GM12878 (cell line): ENCODE results near the gene SLC35G6. TPM values are rescaled to one million over a fixed set of nuclear protein-coding genes. Genes with fewer than 3 reads are reported as not detected.
A peak's percentile ranks its signal among the peaks of the same experiment; 100 is the strongest.

Experiments used
- BHLHE40 ChIP-seq, 2 experiments: fragments of 450-650 bp in 1 of 2; IDR thresholded peaks; 2 replicates each; pipeline ENCODE4 v1.6.1; 2011 to 2017; ENCODE audit warnings: low read depth in 2 of 2, borderline replicate concordance in 1 of 2, improper control_type of control experiment in 1 of 2, low read length in 1 of 2, mild to moderate bottlenecking in 1 of 2
- CBX5 ChIP-seq: sonication (generic); IDR thresholded peaks from 2 replicates; pipeline ENCODE4 v1.6.1; 2016; ENCODE audit warnings: low read depth, moderate library complexity, mild to moderate bottlenecking, inconsistent platforms
- CREB1 ChIP-seq: IDR thresholded peaks from 2 replicates; pipeline ENCODE4 v1.6.1; 2012; ENCODE audit warnings: low read depth, mild to moderate bottlenecking, inconsistent platforms
- EP300 ChIP-seq, 2 experiments: fragments of 150-350 bp in 1 of 2; IDR thresholded peaks; 2 replicates each; pipeline ENCODE4 v1.6.1; 2011 to 2012; ENCODE audit warnings: low read depth in 2 of 2, low read length in 2 of 2, borderline replicate concordance in 1 of 2, improper control_type of control experiment in 1 of 2, inconsistent platforms in 1 of 2; ENCODE audit not compliant: control insufficient read depth in 1 of 2
- FOS ChIP-seq: IDR thresholded peaks from 3 replicates; pipeline ENCODE4 v1.6.1; 2011; ENCODE audit warnings: borderline replicate concordance; ENCODE audit not compliant: insufficient read length; ENCODE audit errors: extremely low read depth
- GATAD2B ChIP-seq: fragments of 450-650 bp; conservative IDR thresholded peaks from 2 replicates; pipeline ENCODE4 v1.6.1; 2017; ENCODE audit warnings: low read depth, mild to moderate bottlenecking, moderate library complexity
- HDAC2 ChIP-seq: fragments of 200-600 bp; sonication (generic); IDR thresholded peaks from 2 replicates; pipeline ENCODE4 v1.6.1; 2017
- NBN ChIP-seq: fragments of 450-650 bp; IDR thresholded peaks from 2 replicates; pipeline ENCODE4 v1.6.1; 2016
- NFIC ChIP-seq: IDR thresholded peaks from 2 replicates; pipeline ENCODE4 v1.6.1; 2012; ENCODE audit warnings: low read depth, mild to moderate bottlenecking, inconsistent platforms, low read length, moderate library complexity
- PAX5 ChIP-seq: IDR thresholded peaks from 2 replicates; pipeline ENCODE4 v1.6.1; 2011; ENCODE audit warnings: low read depth, low read length, borderline replicate concordance
- POU2F2 ChIP-seq: IDR thresholded peaks from 3 replicates; pipeline ENCODE4 v1.6.1; 2011; ENCODE audit warnings: low read depth, mild to moderate bottlenecking, low read length, borderline replicate concordance
- RAD21 ChIP-seq: IDR thresholded peaks from 2 replicates; pipeline ENCODE4 v1.6.1; 2011; ENCODE audit warnings: mild to moderate bottlenecking, low read depth, low read length, moderate library complexity; ENCODE audit not compliant: insufficient read depth
- RCOR1 ChIP-seq: conservative IDR thresholded peaks from 2 replicates; pipeline ENCODE4 v1.6.1; 2012; ENCODE audit warnings: low read depth, low read length, improper control_type of control experiment
- SMAD5 ChIP-seq: IDR thresholded peaks from 2 replicates; pipeline ENCODE4 v1.6.1; 2016; ENCODE audit warnings: antibody characterized with exemption, low read depth
- SMC3 ChIP-seq: IDR thresholded peaks from 2 replicates; pipeline ENCODE4 v1.6.1; 2011; ENCODE audit warnings: low read length, improper control_type of control experiment, borderline replicate concordance
- SUZ12 ChIP-seq: fragments of 200-600 bp; sonication (generic); IDR thresholded peaks from one replicate; pipeline ENCODE4 v1.6.1; 2018; ENCODE audit warnings: antibody characterized with exemption, mild to moderate bottlenecking; ENCODE audit not compliant: unreplicated experiment
- TCF12 ChIP-seq: IDR thresholded peaks from 2 replicates; pipeline ENCODE4 v1.6.1; 2011; ENCODE audit warnings: low read depth, mild to moderate bottlenecking, low read length
- YBX1 ChIP-seq: fragments of 450-650 bp; IDR thresholded peaks from 2 replicates; pipeline ENCODE4 v1.6.1; 2016; ENCODE audit warnings: antibody characterized with exemption
- ZNF384 ChIP-seq: IDR thresholded peaks from 2 replicates; pipeline ENCODE4 v1.6.1; 2012; ENCODE audit warnings: low read depth, mild to moderate bottlenecking, low read length, improper control_type of control experiment, borderline replicate concordance
- polyA plus RNA-seq, 11 experiments: library from polyadenylated mRNA; depleted of rRNA in 4 of 11; unstranded in 6 of 11; stranded (reverse) in 5 of 11; fragments of >200 nt; fragmentation: Nextera tagmentation in 4 of 11; fragmentation: Illumina TruSeq in 1 of 11; extraction: Ambion mirVana in 4 of 11; extraction: Trizol in 1 of 11; gene quantifications; 1 replicate in 1 of 11; 2 replicates in 10 of 11; pipeline versions ENCODE4 v1.2.1 to v1.2.3, GENCODE V29; 2011 to 2016; ENCODE audit warnings: inconsistent platforms in 2 of 11, missing spikeins in 2 of 11, low read depth in 1 of 11
- total RNA-seq, 4 experiments: library from RNA; depleted of rRNA in 3 of 4; stranded (reverse); fragments of >200 nt in 3 of 4; fragmentation: Illumina TruSeq in 1 of 4; extraction: Trizol in 1 of 4; gene quantifications; 2 replicates each; pipeline versions ENCODE4 v1.2.1 to v1.2.3, GENCODE V29; 2013 to 2021
- TF ChIP-seq, protein P1 (sequence below): fragments of 450-650 bp; conservative IDR thresholded peaks from 2 replicates; pipeline ENCODE4 v1.6.1; 2017; ENCODE audit warnings: mild to moderate bottlenecking, moderate library complexity
- TF ChIP-seq, protein P2 (sequence below): fragments of 450-650 bp; IDR thresholded peaks from 2 replicates; pipeline ENCODE4 v1.6.1; 2017; ENCODE audit warnings: antibody characterized with exemption, mild to moderate bottlenecking, moderate library complexity
- TF ChIP-seq, protein P3 (sequence below): IDR thresholded peaks from 2 replicates; pipeline ENCODE4 v1.6.1; 2011; ENCODE audit warnings: borderline replicate concordance, low read depth, mild to moderate bottlenecking, moderate library complexity, low read length; ENCODE audit not compliant: insufficient read depth, poor library complexity, severe bottlenecking
- TF ChIP-seq, protein P4 (sequence below): IDR thresholded peaks from 2 replicates; pipeline ENCODE4 v1.6.1; 2011; ENCODE audit warnings: low read depth, low read length, improper control_type of control experiment, borderline replicate concordance

SLC35G6 gene
- total and polyA plus RNA-seq, 10 of the 15 experiments (the other 5 are each of a cell fraction or from before 2014, with no cell fraction given), result 0.20 TPM; not detected in 9

GRCh38 chr17:7436556-7437368 is 44.5 kb upstream of the SLC35G6 start (continued):
- TF ChIP-seq, protein P1, sequence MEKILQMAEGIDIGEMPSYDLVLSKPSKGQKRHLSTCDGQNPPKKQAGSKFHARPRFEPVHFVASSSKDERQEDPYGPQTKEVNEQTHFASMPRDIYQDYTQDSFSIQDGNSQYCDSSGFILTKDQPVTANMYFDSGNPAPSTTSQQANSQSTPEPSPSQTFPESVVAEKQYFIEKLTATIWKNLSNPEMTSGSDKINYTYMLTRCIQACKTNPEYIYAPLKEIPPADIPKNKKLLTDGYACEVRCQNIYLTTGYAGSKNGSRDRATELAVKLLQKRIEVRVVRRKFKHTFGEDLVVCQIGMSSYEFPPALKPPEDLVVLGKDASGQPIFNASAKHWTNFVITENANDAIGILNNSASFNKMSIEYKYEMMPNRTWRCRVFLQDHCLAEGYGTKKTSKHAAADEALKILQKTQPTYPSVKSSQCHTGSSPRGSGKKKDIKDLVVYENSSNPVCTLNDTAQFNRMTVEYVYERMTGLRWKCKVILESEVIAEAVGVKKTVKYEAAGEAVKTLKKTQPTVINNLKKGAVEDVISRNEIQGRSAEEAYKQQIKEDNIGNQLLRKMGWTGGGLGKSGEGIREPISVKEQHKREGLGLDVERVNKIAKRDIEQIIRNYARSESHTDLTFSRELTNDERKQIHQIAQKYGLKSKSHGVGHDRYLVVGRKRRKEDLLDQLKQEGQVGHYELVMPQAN, result peak; percentile 80
- no peak for TF ChIP-seq SMAD5
- TF ChIP-seq ZNF384, result no peak
- peak; percentile 91 for TF ChIP-seq CREB1
- no peak for TF ChIP-seq PAX5
- TF ChIP-seq BHLHE40 (IDR thresholded peaks at IDR 0.05; ENCODE audit: borderline replicate concordance in 1 of 2, low read depth in 2 of 2, low read length in 1 of 2), result peak; percentile 71 to 89; a peak in 3 of 4 replicates
- no peak for TF ChIP-seq TCF12
- no peak for TF ChIP-seq RCOR1
- no peak for TF ChIP-seq NFIC
- TF ChIP-seq SMC3, result peak; percentile 63
- peak; percentile 66 for TF ChIP-seq NBN
- TF ChIP-seq SUZ12, result no peak
- TF ChIP-seq, protein P2, sequence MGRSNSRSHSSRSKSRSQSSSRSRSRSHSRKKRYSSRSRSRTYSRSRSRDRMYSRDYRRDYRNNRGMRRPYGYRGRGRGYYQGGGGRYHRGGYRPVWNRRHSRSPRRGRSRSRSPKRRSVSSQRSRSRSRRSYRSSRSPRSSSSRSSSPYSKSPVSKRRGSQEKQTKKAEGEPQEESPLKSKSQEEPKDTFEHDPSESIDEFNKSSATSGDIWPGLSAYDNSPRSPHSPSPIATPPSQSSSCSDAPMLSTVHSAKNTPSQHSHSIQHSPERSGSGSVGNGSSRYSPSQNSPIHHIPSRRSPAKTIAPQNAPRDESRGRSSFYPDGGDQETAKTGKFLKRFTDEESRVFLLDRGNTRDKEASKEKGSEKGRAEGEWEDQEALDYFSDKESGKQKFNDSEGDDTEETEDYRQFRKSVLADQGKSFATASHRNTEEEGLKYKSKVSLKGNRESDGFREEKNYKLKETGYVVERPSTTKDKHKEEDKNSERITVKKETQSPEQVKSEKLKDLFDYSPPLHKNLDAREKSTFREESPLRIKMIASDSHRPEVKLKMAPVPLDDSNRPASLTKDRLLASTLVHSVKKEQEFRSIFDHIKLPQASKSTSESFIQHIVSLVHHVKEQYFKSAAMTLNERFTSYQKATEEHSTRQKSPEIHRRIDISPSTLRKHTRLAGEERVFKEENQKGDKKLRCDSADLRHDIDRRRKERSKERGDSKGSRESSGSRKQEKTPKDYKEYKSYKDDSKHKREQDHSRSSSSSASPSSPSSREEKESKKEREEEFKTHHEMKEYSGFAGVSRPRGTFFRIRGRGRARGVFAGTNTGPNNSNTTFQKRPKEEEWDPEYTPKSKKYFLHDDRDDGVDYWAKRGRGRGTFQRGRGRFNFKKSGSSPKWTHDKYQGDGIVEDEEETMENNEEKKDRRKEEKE, result no peak
- no peak for TF ChIP-seq YBX1
- TF ChIP-seq CBX5, result no peak
- TF ChIP-seq, protein P3, sequence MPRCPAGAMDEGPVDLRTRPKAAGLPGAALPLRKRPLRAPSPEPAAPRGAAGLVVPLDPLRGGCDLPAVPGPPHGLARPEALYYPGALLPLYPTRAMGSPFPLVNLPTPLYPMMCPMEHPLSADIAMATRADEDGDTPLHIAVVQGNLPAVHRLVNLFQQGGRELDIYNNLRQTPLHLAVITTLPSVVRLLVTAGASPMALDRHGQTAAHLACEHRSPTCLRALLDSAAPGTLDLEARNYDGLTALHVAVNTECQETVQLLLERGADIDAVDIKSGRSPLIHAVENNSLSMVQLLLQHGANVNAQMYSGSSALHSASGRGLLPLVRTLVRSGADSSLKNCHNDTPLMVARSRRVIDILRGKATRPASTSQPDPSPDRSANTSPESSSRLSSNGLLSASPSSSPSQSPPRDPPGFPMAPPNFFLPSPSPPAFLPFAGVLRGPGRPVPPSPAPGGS, result no peak
- TF ChIP-seq HDAC2, result no peak
- peak; percentile 59 for TF ChIP-seq RAD21
- 0 out of 4 replicates have a peak, but pooled peaks of 1 of the 2 experiments have one; percentile 16 for TF ChIP-seq EP300 (IDR thresholded peaks at IDR 0.05; ENCODE audit: borderline replicate concordance in 1 of 2, control insufficient read depth in 1 of 2, low read depth in 2 of 2, low read length in 2 of 2)
- TF ChIP-seq, protein P4, sequence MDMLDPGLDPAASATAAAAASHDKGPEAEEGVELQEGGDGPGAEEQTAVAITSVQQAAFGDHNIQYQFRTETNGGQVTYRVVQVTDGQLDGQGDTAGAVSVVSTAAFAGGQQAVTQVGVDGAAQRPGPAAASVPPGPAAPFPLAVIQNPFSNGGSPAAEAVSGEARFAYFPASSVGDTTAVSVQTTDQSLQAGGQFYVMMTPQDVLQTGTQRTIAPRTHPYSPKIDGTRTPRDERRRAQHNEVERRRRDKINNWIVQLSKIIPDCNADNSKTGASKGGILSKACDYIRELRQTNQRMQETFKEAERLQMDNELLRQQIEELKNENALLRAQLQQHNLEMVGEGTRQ, result no peak; the same call in 1 of the 2 replicates
- TF ChIP-seq POU2F2, result peak; percentile 14; the same call in 1 of the 3 replicates
- no peak for TF ChIP-seq FOS
- TF ChIP-seq GATAD2B, result peak; percentile 98
